CD14-positive monocyte (primary cell): ENCODE data around the gene ZBTB47. TPM values are rescaled to one million over a fixed set of nuclear protein-coding genes. Genes with fewer than 3 reads are reported as not detected.

ENCODE experiments used
- DNase-seq, 3 donors: peaks; one replicate each; pipeline ENCODE4 v3.0.0-alpha.2; 2011 to 2022
- H2AFZ ChIP-seq: 2 replicates; pipeline ENCODE4 v1.6.0; 2012; ENCODE audit warnings: mild to moderate bottlenecking, low read depth, low read length, inconsistent platforms; ENCODE audit not compliant: insufficient read depth, poor library complexity, severe bottlenecking
- H3K27ac ChIP-seq, 2 donors: 1 replicate in 1 of 2; 2 replicates in 1 of 2; pipeline ENCODE4 v1.5.1; 2012 to 2013; ENCODE audit warnings: low read length in 2 of 2, control low read depth in 1 of 2, inconsistent platforms in 1 of 2, low read depth in 1 of 2, mild to moderate bottlenecking in 1 of 2
- H3K27me3 ChIP-seq, 2 donors: one replicate each; pipeline versions ENCODE4 v1.6.0 to v1.6.1; 2011 to 2013; ENCODE audit warnings: low read length in 2 of 2; ENCODE audit not compliant: control insufficient read depth in 2 of 2, insufficient read depth in 2 of 2
- H3K36me3 ChIP-seq, 2 donors: replicated peaks in 1 of 2; 1 replicate in 1 of 2; 2 replicates in 1 of 2; pipeline versions ENCODE4 v1.5.1 to v1.6.1; 2012 to 2013; ENCODE audit warnings: low read length in 2 of 2, control low read depth in 1 of 2, inconsistent platforms in 1 of 2, mild to moderate bottlenecking in 1 of 2; ENCODE audit not compliant: insufficient read depth in 2 of 2, control insufficient read depth in 1 of 2
- H3K4me1 ChIP-seq, 2 donors: 1 replicate in 1 of 2; 2 replicates in 1 of 2; pipeline versions ENCODE4 v1.5.1 to v1.6.1; 2012 to 2013; ENCODE audit warnings: low read length in 2 of 2, control low read depth in 1 of 2, inconsistent platforms in 1 of 2, mild to moderate bottlenecking in 1 of 2, moderate library complexity in 1 of 2; ENCODE audit not compliant: insufficient read depth in 2 of 2, control insufficient read depth in 1 of 2
- H3K4me2 ChIP-seq: replicated peaks from 2 replicates; pipeline ENCODE3; 2012; ENCODE audit warnings: low read length, moderate library complexity, mild to moderate bottlenecking; ENCODE audit not compliant: poor library complexity, severe bottlenecking; ENCODE audit errors: extremely low read depth
- H3K4me3 ChIP-seq, 3 experiments: fragments of 200-600 bp in 1 of 3; sonication (generic) in 1 of 3; replicated peaks in 1 of 3; 1 replicate in 2 of 3; 2 replicates in 1 of 3; pipeline ENCODE4 v1.5.1; 2011 to 2013; ENCODE audit warnings: low read length in 3 of 3, mild to moderate bottlenecking in 3 of 3, control low read depth in 2 of 3, low read depth in 2 of 3, inconsistent platforms in 1 of 3, moderate library complexity in 1 of 3
- H3K79me2 ChIP-seq: 2 replicates; pipeline ENCODE4 v1.6.0; 2012; ENCODE audit warnings: mild to moderate bottlenecking, control low read depth, inconsistent platforms, low read length, moderate library complexity; ENCODE audit not compliant: insufficient read depth
- H3K9ac ChIP-seq: 2 replicates; pipeline ENCODE4 v1.6.0; 2017; ENCODE audit warnings: low read length, mild to moderate bottlenecking; ENCODE audit not compliant: insufficient read depth, poor library complexity, severe bottlenecking
- H3K9me3 ChIP-seq, 2 donors: replicated peaks in 1 of 2; 1 replicate in 1 of 2; 2 replicates in 1 of 2; pipeline versions ENCODE4 v1.5.1 to v1.6.1; 2012 to 2013; ENCODE audit warnings: low read length in 2 of 2, control low read depth in 1 of 2; ENCODE audit not compliant: control insufficient read depth in 1 of 2, insufficient read depth in 1 of 2
- H4K20me1 ChIP-seq: 2 replicates; pipeline ENCODE4 v1.6.0; 2012; ENCODE audit warnings: mild to moderate bottlenecking, low read length, control low read depth, moderate library complexity; ENCODE audit not compliant: insufficient read depth
- H3K27ac Mint-ChIP-seq, 7 donors: one replicate each; pipeline ENCODE4 v1.8.0; 2020; ENCODE audit warnings: mild to moderate bottlenecking in 7 of 7, mixed read lengths in 7 of 7, moderate library complexity in 6 of 7, inconsistent platforms in 2 of 7
- H3K27me3 Mint-ChIP-seq, 3 donors: one replicate each; pipeline ENCODE4 v1.8.0; 2021 to 2022; ENCODE audit warnings: low read depth in 3 of 3, mild to moderate bottlenecking in 3 of 3, mixed read lengths in 3 of 3, moderate library complexity in 3 of 3, inconsistent platforms in 1 of 3
- H3K36me3 Mint-ChIP-seq, 2 donors: one replicate each; pipeline ENCODE4 v1.8.0; 2020; ENCODE audit warnings: mixed read lengths in 2 of 2, inconsistent platforms in 1 of 2, mild to moderate bottlenecking in 1 of 2
- H3K4me1 Mint-ChIP-seq: one replicate; pipeline ENCODE4 v1.8.0; 2020; ENCODE audit warnings: mild to moderate bottlenecking, mixed read lengths
- H3K4me3 Mint-ChIP-seq, 2 donors: one replicate each; pipeline ENCODE4 v1.8.0; 2020; ENCODE audit warnings: mild to moderate bottlenecking in 2 of 2, mixed read lengths in 2 of 2, moderate library complexity in 1 of 2
- H3K9me3 Mint-ChIP-seq, 7 donors: one replicate each; pipeline ENCODE4 v1.8.0; 2020 to 2022; ENCODE audit warnings: mixed read lengths in 7 of 7, mild to moderate bottlenecking in 6 of 7, moderate library complexity in 6 of 7, inconsistent platforms in 2 of 7
- WGBS: methylation state at CpG from one replicate; pipeline ENCODE4 v1.1.5; 2013; ENCODE audit warnings: missing lambda C conversion rate; ENCODE audit not compliant: insufficient coverage; 5-methylcytosine and 5-hydroxymethylcytosine counted together
- intact Hi-C, 2 donors: fragments of 100-400 bp; cut with micrococcal nuclease; formaldehyde crosslinking; loops; one replicate each; pipeline versions ENCODE4 v1.15.0 to v1.15.1; 2023
- polyA plus RNA-seq, 3 donors: library from polyadenylated mRNA; depleted of rRNA in 1 of 3; unstranded in 2 of 3; stranded (reverse) in 1 of 3; fragments of 300-500 nt in 2 of 3; fragments of >200 nt in 1 of 3; fragmentation: Illumina TruSeq in 2 of 3; gene quantifications; 1 replicate in 2 of 3; 2 replicates in 1 of 3; pipeline ENCODE4 v1.2.3, GENCODE V29; 2012 to 2021
- TF ChIP-seq, protein P1 (sequence below): fragments of 200-600 bp; IDR thresholded peaks from one replicate; pipeline ENCODE4 v1.8.0; 2022; ENCODE audit warnings: antibody characterized with exemption, mild to moderate bottlenecking

The ZBTB47 gene
- polyA plus RNA-seq, 3 donors: 0.35 to 9.8 (median 0.41) TPM

DNA sequence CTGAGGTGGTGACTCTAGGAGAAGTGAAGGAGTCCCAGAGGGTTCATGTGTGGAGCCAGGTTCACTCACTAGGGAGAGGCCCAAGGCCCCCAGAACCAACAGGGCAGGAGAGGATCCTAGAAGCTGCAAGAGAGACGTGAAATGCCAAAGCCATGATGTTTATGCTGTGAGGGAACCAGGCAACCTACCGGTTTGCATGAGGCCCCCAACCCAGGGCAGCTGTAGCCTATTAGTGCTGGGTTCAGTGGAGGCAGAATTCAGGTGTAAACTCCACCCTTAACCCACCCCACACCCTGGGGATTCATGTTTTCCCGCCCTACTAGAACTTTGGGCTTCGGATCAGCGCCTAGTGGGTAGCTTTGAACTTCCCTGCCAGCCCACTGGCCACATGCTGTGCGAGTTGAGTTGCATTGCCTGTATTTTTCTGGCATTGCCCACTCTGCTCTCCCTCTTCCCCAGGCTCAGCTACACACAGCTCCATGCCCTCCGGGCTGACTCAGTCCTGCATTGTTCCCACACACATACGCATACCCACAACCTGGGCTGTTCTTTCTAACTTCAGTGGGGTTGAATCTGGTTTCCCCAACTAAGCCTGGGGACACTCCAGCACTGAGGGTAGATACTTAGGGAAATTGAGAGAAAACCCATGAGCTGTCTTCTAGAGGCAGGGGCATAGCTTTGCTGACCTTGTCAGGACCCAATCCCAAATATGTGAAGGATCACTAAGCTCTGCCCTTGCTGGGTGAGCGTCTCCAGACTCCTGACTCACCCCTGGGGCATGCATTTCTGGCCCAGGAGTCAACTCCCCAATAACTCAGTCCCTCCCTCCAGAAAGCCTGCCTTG is 2.0 kb upstream of the ZBTB47 start:
- DNase-seq: no peak
- Histone ChIP-seq H3K36me3 (peaks cover 19 to 52% of the 10 kb centered on the region in 2 donors), H4K20me1 (peaks cover 77% of the 10 kb centered on the region), H3K9me3 (no peaks in the 10 kb centered on the region), H2AFZ (no peak overlapping the region), H3K4me1 (peaks cover 47 to 61% of the 10 kb centered on the region in 2 donors), H3K4me2 (peak overlapping the region; percentile 80), H3K4me3 (no peak overlapping the region), H3K9ac (no peak overlapping the region), H3K27ac (peak overlapping the region in 1 of 2 donors; percentile 87), H3K27me3 (no peaks in the 10 kb centered on the region), H3K79me2 (peaks cover 94% of the 10 kb centered on the region)
- H3K9me3 Mint-ChIP-seq: no peaks in the 10 kb centered on the region
- peak overlapping the region in 1 of 2 donors; percentile 93 for H3K4me3 Mint-ChIP-seq
- 98% methylated on average over 7 of the region's 9 CpGs for WGBS
- peaks cover 0 to 2% (median 0%) of the 10 kb centered on the region in 3 donors for H3K27me3 Mint-ChIP-seq
- TF ChIP-seq, protein P1, sequence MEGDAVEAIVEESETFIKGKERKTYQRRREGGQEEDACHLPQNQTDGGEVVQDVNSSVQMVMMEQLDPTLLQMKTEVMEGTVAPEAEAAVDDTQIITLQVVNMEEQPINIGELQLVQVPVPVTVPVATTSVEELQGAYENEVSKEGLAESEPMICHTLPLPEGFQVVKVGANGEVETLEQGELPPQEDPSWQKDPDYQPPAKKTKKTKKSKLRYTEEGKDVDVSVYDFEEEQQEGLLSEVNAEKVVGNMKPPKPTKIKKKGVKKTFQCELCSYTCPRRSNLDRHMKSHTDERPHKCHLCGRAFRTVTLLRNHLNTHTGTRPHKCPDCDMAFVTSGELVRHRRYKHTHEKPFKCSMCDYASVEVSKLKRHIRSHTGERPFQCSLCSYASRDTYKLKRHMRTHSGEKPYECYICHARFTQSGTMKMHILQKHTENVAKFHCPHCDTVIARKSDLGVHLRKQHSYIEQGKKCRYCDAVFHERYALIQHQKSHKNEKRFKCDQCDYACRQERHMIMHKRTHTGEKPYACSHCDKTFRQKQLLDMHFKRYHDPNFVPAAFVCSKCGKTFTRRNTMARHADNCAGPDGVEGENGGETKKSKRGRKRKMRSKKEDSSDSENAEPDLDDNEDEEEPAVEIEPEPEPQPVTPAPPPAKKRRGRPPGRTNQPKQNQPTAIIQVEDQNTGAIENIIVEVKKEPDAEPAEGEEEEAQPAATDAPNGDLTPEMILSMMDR: no peak
- intact Hi-C loops: loop anchor here in 1 of 2 donors (10.0 kb wide), 1 partner anchor 67 kb away; the partner anchor contains the start of gene SEC22C
- H3K27ac Mint-ChIP-seq: peak overlapping the region; percentile 19 to 95 (median 92)
- H3K36me3 Mint-ChIP-seq: peaks cover 32 to 43% of the 10 kb centered on the region in 2 donors
- peaks cover 66% of the 10 kb centered on the region for H3K4me1 Mint-ChIP-seq

DNA sequence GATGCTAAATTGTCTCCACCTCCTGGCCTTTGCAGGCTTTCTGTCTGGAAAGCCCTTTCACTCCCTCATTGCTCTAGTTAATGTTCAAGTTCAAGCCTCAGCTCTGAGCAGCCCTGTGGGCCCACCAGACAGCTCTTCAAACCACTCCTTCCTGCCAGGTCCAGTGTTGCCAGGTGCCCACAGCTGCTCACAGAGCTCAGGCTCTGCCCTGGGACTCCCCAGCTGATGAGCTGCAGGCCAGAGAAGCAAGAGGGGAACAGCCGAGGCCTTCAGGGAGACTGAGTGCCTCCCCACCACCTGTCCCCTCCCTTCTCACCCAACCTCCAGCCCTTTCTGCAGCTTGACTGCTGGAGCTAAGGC is 1.3 kb upstream of the ZBTB47 start:
- Histone ChIP-seq H3K4me3 (peak overlapping the region; percentile 62 to 98 (median 92)), H3K4me1 (peaks cover 41 to 58% of the 10 kb centered on the region in 2 donors), H3K4me2 (peak overlapping the region; percentile 80), H3K36me3 (peaks cover 17 to 44% of the 10 kb centered on the region in 2 donors), H2AFZ (peak overlapping the region; percentile 75), H4K20me1 (peaks cover 74% of the 10 kb centered on the region), H3K27me3 (no peaks in the 10 kb centered on the region), H3K79me2 (peaks cover 90% of the 10 kb centered on the region), H3K9me3 (no peaks in the 10 kb centered on the region), H3K27ac (peak overlapping the region; percentile 84 to 87), H3K9ac (peak overlapping the region; percentile 76)
- Mint-ChIP-seq H3K9me3 (no peaks in the 10 kb centered on the region), H3K4me3 (peak overlapping the region; percentile 93 to 96), H3K36me3 (peaks cover 26 to 37% of the 10 kb centered on the region in 2 donors), H3K27ac (peak overlapping the region; percentile 89 to 96 (median 94)), H3K4me1 (peaks cover 62% of the 10 kb centered on the region), H3K27me3 (no peaks in the 10 kb centered on the region)
- intact Hi-C loops: loop anchor here in 1 of 2 donors (10.0 kb wide), 1 partner anchor 67 kb away; the partner anchor contains the start of gene SEC22C
- 83% methylated on average over 1 of the region's 1 CpG for WGBS
- TF ChIP-seq, protein P1: no peak
- DNase-seq: no peak
